GM18517 (cell line): ENCODE measurements around the gene ORM2.
A peak's percentile ranks its signal among the peaks of the same experiment; 100 is the strongest.

Source experiments
- ATAC-seq: cut with Tn5 transposase; IDR thresholded peaks from one replicate; pipeline ENCODE4 v1.9.1; 2021; ENCODE audit warnings: mild to moderate bottlenecking, moderate library complexity; ENCODE audit not compliant: unreplicated experiment

Gene ORM2

DNA sequence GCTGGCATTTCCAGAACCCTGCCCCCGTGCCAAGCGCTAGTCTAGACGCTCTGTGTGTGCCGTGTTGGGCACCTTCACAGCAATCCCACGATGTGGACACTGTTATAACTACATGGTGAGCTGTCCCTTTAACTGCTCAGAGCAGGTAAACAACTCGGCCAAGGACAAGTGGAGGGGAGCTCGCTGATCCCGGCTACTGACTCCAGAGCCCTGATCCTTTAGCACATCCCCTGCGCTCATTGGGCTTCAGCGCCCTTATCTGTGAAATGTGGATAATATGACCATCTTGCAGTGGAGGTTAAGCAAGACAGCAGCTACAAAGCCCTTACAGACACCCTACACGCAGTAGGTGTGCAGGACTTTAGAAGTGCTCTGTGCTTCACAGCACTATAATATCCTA, 16.5 kb downstream of the ORM2 start:
- no peak for ATAC-seq

DNA sequence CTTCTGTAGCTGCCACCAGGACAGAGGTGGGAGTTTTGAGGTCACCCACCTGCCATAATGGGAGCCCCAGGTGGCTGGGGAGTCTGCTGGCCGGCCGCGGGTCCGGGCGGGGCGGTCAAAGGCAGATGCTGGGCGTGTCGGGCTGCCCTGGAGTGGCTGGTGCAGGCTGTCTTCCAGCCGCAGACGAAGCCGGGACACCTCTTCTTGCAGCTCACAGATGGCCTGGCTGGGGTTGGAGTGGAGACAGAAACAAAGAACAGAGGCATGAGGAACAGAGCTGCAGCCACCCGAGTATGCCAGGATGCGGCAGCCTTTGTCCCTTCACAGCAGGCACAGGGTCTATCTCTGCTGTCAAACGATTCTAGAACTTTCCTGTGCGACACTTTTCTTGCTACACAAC, 18.0 kb downstream of the ORM2 start:
- no peak for ATAC-seq

DNA sequence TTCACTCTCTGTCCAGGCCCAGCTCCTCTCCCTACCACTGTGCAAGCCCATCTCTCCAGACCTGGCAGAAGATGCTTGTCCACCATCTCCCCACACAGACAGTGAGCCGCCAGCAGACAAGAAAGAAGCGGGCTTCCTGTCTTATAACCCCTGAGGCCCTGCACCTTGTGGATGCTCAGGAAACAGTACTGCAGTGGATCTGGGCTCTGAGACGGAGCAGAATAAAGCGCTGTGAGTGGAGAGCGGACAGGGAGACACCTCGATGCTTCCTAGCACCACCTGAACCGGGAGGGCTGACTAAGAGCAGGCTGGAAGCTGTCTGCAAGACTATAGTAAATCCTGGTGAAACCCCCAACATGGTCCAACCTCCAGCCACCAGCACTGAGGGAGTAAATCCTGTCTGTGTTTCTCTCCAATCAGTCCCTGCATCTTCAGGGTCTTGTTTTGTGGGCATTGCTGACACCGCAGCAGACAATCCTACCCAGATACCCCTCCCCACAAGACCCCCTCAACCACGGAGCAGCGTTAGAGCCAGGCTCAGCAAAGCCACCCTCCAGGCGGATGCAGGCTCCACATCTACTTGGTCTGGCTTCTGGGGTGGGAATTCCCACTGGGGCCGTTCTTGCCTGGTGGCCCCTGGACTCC, 18.7 kb downstream of the ORM2 start:
- no peak for ATAC-seq

DNA sequence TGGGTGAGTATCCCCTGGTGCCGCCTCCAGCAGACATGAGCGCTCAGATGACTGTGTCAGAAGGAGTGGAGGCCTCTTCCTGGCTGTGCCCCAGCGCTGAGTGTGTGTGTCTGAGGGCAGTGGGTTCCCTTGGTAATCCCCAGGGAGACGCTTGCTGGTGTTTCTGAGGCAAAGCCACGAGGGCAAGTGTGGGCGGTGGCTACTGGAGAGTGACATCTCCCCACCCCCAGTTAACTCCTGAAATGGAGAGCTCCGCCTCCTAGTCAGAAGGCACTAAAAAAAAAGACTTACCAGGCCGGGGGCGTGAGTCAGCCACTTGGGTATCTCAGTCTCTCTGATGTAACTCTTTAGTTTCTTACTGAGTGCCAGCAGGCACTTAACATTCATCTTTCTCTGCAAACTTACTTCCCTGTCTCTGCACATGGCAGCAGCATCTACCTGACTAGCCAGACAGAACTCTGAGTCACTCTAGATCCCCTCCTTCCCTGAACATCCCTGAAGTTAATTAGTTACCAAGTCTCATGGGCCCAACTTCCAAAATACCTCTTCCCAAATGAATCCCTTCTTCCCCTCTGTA, 19.3 kb downstream of the ORM2 start:
- peak; percentile 93 for ATAC-seq

DNA sequence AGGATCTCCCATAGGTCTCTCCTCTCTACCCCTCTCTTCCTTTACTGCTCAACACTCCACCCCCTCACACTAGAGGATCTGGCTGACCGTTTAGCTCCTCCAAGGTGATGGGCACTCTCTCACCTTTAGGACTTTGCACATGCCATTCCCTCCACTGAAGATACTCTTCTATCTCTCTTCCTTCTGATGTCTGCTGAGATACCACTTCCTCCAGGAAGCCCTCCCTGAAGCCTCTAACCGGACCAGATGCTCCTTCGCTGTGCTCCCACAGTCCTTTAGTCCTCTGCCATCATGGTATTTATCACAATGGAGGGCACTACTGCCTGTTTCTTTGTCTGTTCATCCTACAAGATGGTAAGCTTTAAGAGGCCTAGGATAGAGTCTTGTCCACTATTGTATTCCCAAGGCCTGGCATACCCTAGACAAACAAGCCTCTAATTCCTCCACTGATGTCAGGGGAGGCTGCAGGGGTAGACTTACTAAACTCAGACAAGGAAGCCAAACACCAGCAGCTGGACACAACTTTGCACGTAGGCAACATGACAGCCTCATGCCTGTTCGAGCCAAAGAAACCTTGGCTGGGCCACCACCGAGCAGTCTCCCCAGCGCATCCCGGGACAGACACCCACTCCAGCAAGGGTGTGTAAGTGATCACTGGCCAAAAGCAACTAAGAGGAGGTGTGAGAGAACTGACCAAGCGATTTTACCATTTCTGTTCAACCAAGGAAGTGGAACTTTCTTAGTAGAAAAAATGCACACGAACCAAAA, 20.2 kb downstream of the ORM2 start:
- no peak for ATAC-seq

DNA sequence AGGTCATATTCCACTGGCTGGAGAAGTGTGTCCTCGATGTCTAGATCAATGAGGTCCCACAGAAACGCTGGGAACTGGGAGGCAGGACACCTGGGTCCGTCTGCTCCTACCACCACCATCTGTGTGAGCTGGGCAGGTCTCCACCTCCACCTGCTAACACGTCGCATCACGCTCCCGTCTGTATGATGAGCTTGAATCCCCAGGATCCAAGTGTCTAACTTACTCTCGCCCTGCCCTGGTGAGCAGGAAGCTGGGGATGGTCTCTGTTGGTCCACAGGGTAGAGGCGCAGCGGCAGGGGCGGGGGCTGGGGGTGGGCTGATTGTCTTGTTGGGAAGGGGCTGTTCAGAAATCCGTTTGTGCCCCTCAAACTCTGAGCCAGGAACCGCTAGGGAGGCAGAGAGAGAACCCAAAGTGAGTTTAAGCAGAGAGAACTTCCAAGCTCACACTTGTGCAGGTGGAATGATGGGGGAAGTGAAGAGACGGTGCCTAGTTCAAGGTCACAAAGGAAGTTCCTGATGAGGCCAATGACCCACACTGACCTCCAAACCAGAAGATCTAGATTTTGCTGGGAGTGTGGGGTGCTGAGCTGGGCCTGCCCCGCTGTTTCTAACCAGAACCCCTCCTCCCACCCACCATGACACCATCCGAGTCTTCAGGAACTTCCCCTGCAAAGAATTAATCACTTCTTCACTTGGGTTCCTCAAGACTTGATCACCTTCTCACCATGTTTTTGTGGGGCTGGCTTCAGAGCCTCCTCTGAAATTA, 21.1 kb downstream of the ORM2 start:
- no peak for ATAC-seq

DNA sequence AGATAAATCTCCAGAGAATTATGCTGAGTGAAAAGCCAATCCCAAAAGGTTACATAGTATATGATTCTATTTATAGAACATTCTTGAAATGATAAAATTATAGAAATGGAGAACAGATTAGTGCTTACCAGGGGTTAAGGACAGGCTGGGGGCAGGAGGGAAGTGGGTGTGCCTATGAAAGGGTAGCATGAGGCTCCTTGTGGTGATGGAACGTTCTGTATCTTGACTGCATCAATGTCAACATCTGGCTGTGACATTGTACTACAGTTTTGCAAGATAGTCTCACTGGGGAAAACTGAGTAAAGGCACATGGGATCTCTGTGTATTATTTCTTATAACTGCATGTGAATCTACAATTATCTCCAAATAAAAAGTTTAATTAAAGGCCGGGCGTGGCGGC, 22.3 kb downstream of the ORM2 start:
- ATAC-seq, result no peak

DNA sequence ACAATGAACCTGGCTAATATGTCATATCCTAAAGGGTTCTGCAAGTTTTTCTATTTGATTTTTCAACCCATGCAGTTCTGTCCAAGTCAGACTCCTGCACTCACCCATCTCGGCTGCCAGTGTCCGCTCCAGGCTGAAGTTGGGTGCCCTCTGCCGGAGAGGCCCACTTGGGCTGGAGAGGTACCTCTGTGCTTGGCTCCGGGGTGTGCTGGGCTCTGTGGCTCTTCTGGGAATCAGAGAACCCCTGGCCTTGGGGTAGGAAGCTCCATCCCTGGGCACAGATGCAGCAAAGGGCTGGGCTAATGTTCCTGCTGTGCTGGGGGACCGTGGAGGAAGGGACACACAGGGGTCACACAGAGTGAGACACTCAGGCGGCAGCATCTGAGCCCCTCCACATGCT, 26.2 kb downstream of the ORM2 start:
- no peak for ATAC-seq

DNA sequence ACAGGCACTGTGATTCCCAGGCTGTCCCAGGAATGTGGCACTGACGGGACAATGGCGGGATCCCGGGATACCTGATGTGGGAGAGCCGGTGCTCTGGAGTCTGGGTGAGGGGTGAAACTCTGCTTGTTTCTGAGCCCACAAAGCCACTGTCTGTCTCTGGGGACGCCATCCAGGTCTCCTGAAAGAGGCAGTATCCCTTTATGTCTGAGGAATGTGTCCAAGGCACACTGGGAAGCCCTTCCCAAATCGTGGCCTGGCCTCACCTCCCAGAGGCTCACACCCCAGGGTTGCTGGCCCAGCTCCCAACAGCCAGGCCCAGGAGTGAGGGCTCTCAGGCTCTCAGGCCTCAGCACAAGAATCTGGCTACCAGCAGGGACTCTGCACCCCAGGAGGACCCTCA, 27.1 kb downstream of the ORM2 start:
- ATAC-seq, result no peak

DNA sequence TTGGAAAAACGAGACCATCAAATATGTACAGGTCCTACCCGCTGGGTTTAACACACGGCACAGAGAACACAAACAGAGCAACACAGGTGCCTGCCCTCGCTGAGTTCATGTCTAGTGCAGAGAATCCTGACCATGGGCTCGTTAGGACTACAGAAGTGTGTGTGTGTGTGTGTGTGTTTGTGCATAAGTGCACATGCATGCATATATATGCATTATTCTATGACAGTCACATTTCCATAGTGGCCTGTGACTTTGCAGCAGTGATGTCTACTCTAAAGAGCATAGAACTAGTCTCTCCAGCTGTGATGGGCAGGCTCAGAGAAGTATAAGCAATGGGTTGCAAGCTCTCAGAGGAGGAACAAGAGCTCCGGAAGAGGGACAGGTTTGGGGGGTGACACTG, 27.7 kb downstream of the ORM2 start:
- ATAC-seq, result no peak

DNA sequence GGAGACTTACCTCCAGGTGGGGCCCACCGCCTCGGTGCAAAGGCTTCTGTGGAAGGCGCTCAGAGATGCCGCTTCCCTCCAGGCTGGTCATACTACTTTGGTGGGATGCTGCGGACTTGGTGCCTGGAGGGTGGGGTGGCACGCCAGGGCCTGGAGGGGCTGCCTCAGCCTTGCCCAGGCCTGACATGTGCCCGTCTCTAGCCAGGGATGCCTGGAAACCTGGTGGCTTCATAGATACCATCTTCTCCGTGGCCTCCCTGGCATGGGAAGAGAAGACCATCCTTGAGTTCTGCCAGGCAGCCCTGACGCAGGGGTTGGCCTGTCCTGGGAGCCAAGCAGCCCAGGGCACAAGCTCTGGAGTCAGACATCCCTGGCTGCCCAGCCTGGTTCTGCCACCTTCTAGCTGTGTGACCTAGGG, 28.3 kb downstream of the ORM2 start:
- ATAC-seq, result no peak

DNA sequence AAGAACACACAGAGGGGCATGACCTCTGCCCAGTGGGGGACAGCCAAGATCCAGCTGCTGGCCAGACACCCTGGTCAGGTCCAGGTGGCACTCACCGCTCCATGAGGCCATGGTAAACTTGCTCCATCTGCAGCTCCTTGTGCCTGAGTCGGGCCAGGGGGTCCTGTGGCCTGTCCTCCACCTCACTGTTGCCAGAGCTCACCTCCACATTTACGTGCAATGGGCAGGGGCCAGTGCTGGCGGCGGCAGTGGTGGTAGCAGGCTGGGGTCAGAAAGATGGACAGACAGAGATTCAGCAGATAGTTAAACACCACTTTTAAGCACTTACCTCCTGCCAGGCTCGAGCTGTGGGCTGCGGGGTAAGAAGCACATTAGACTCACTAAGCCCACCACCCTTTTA, 30.1 kb downstream of the ORM2 start:
- no peak for ATAC-seq

DNA sequence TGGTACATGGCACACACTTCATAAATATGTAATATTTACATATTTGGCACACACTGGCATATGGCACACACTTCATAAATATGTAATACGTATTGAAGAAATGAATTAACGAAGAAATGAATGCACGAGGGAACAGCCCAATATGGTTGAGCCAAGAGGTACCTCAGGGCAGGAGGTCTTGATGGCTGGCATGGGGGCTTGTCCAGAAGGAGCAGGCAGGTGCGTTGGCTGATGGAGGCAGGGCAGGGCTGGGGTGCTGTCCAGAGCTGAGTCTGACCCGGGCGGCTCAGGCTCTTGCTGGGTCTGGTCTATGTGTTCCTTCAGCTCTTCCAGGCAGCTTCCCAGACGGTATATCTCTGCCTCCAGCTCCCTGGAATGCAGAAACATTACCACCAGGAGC, 31.9 kb downstream of the ORM2 start:
- no peak for ATAC-seq

DNA sequence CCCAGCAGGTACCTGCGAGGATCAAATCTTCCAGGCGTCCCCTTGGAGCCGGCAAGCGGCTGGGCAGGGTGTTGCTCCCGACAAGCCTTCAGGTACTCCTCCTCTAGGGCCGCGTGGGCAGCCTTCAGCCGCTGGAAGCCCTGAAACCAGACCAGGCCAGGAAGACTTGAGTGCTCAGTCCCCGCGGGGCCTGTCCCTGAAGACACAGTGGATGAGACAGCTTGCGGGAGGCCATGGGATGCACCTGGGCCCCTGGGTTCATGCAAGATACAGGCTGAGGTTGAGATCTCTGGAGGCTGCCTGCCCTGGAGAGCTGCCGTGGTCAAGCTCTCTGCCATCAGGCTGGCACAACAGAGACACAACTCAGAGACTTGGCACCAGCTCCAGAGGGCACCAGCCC, 32.7 kb downstream of the ORM2 start:
- ATAC-seq, result no peak

DNA sequence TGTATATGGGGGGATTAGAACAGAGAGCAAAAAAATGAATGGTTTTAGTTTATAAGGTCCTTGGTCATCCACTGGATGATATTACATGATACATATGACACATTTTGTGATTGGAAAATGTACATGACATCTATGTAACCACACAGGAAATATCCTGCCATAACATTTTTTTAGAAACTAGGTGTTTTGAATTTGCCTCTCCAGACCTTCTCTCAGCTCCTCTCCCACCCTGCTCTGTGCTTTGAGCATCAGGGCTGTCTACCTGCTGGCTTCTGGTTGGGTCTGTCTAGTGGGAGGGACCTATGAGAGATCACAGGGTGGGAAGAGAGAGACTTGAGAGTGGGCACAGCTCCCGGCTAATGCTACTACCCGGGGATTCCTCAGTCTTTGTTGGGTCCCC, 33.8 kb downstream of the ORM2 start:
- ATAC-seq, result no peak

DNA sequence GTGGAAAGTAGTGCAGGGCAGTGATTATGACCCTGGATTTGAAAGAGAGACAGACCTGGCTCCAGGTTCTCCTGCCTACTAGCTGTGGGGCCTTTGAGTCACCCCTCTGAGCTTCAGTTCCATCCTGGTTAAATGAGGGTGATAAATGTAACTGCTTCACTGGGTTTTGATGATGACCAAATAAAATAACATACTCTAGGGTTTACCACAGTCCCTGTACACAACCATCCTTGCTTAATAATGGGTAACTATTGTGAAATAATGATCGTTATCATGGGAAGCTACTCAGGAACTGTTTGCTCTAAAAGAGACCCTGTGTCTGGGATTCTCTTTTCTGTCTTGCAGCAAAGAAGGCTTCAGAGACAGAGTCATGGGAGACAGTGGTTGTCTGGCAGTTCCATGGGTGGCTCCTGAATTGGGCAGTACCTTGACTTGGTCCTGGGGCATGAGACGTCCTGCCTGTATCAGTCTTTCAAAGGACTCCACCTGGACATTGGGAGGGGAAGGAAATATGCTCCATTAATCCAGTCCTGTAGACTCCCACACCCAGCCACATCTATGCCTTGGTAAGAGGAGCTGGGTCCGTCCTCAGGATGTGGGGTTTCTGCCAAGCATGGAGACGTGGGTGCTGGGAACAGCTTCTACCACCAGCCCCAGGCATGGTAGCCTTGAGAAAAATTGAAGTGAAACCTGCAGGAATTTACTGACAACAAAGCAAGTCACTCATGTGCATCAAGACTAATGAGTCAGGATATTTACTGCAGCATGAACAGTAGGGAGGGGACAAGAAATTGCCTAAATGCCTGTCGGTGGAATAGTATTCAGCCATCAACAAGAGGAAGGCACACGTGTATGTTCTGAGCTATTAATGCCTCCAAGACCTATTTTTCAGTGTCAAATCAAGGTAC, 34.7 kb downstream of the ORM2 start:
- ATAC-seq, result no peak

DNA sequence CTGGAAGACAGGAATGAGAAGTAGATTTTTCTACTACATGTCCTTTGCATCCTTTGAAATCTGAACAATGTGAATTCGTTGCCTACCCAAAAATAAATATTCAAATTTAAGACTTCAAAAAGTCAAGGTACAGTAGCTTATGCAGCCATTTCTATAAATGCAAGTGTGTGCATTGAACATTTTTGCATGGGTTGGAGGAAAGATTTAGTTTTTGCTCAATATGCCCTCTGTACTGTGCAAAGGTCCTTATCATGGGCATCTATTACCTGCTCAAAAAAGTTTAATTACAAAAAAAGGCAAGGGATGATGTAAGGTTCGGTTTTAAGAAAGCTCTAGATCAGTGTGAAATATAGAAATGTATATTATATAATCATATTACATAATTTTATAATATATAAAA, 35.5 kb downstream of the ORM2 start:
- ATAC-seq, result no peak

DNA sequence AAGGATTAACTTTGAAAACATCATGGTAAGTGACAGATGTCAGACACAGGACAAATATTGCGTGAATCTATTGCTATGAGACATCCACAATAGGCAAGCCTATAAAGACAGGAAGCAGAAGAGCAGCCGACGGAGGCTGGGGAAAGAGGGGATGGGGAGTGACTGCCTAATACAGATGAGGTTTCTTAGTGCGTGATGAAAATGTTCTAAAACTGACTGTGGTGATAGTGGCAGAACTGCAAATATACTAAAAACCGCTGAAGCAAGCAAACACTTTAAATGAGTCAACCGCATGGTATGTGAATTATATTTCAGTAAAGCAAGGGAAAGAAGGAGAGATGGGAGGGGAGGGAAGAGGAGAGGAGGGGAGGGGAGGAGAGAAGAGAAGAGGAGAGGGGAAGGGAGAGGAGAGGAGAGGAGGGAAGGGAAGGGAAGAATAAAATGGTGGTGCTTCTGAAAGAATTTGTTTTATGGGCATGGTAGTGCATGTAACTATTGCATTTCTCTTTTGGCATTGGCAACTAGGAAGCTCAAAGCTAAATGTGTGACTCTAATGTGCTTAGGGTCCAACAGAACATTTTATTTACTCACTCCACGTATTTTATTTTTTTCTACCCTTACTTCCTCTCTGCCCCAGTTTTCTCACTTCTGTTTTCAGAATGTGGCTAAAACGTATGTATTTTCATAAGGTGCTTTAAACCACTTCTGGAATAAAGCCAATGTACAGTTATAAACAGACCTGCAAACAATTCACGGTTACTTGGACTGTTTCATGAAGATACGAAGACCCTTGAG, 36.9 kb downstream of the ORM2 start:
- peak; percentile 50 for ATAC-seq

DNA sequence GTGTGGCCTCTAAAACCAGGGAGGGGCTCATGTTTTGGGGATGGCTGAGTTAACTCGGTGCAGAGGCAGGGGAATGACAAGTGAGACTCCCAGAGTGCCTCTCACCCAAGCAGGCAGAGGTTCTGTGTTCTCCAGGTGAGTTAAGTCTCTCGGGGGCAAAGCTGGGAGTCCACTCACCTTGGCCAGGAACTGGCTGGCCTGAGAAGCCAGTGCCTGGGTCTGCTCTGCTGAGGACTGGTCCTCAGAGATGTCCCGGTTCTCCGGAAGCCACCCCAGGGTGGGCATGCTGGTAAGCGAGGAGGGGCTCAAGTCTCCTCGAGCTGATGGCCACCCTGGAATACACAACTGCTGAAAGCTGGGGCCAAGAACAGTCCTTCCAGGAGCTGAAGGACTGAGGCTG, 37.7 kb downstream of the ORM2 start:
- no peak for ATAC-seq
